ENCODE data around the gene MIDN. TPM values are rescaled to one million over a fixed set of nuclear protein-coding genes. Genes with fewer than 3 reads are reported as not detected.
A peak's percentile ranks its signal among the peaks of the same experiment; 100 is the strongest.

Gene MIDN
- total and polyA plus RNA-seq, 10 of the 15 experiments (the other 5 are each of a cell fraction or from before 2014, with no cell fraction given) = 0.38 to 51.5 (median 7.2) TPM

DNA sequence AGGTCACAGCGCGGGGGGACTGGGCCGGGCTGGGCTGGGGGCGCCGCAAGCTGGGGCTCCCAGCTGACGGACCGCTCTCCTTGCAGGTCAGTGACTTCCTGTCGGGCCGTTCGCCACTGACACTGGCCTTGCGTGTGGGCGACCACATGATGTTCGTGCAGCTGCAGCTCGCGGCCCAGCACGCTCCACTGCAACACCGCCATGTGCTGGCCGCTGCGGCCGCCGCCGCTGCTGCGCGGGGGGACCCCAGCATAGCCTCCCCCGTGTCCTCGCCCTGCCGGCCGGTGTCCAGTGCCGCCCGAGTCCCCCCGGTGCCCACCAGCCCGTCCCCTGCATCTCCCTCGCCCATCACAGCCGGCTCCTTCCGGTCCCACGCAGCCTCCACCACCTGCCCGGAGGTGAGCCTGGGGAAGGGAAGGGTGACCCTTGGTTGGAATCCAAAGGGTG, 5.7 kb downstream of the MIDN start:
- Histone ChIP-seq H4K20me1 (ENCODE audit: control insufficient read depth, insufficient read depth) (no peaks in the 10 kb centered on the region), H3K9ac (ENCODE audit: control insufficient read depth, insufficient read depth, low read length) (no peak overlapping the region), H3K9me3 (replicated peaks; ENCODE audit: control insufficient read depth, insufficient read depth, low read length) (no peaks in the 10 kb centered on the region), H2AFZ (ENCODE audit: control insufficient read depth, low read depth, low read length) (no peak overlapping the region), H3K4me2 (ENCODE audit: control insufficient read depth, insufficient read depth) (0 out of 2 replicates have a peak overlapping the region, but pooled peaks have one; percentile 53), H3K4me1 (ENCODE audit: control insufficient read depth, insufficient read depth, low read length) (peaks cover 16% of the 10 kb centered on the region), H3K79me2 (ENCODE audit: control insufficient read depth, insufficient read depth, low read length) (peaks cover 61% of the 10 kb centered on the region), H3K4me3 (no peak overlapping the region), H3K27me3 (replicated peaks in 1 of 2; ENCODE audit: control insufficient read depth in 2 of 2, insufficient read depth in 2 of 2, low read length in 1 of 2) (no peaks in the 10 kb centered on the region), H3K36me3 (ENCODE audit: control insufficient read depth in 2 of 2, insufficient read depth in 2 of 2, low read length in 1 of 2) (peaks cover 14 to 29% of the 10 kb centered on the region in 2 experiments; a peak in 3 of 4 replicates), H3K27ac (ENCODE audit: control insufficient read depth, insufficient read depth) (no peak overlapping the region; the same call in 1 of the 2 replicates)
- CTCF ChIA-PET = interaction anchor here (1.2 to 2.3 kb wide), 4 partner anchors 8 to 14 kb away, joined by 4 to 26 read pairs (median 14); no protein-coding TSS in a partner anchor
- in situ Hi-C loops (cut with MboI) = no loop called here
- RAD21 ChIA-PET (ENCODE audit: unreplicated experiment) = interaction anchor here (2.0 to 2.9 kb wide), 2 partner anchors 10 to 12 kb away, joined by 15 to 47 read pairs; no protein-coding TSS in a partner anchor
- SMC1A ChIA-PET (ENCODE audit: uncharacterized antibody, unreplicated experiment) = interaction anchor here (1.9 kb wide), 1 partner anchor 12 kb away, joined by 14 read pairs; no protein-coding TSS in a partner anchor
- FAIRE-seq (no peak), ATAC-seq (no peak), DNase-seq (ENCODE audit: low read depth, low spot score) (no peak)
- 76% methylated on average over 15 of the region's 37 CpGs for WGBS (ENCODE audit: insufficient coverage, insufficient replicate concordance, low lambda C conversion rate, missing lambda C conversion rate)
- TF ChIP-seq HDAC2 (IDR thresholded peaks at IDR 0.05) (no peak), RELA (IDR thresholded peaks at IDR 0.05; ENCODE audit: borderline replicate concordance, partially characterized antibody) (no peak), MEF2A (IDR thresholded peaks at IDR 0.05; ENCODE audit: insufficient read depth, low read depth, low read length) (no peak), NR2C2 (IDR thresholded peaks at IDR 0.05; ENCODE audit: borderline replicate concordance, control insufficient read depth, insufficient read length, low read depth) (no peak), POLR2A (IDR thresholded peaks at IDR 0.05; ENCODE audit: low read depth, low read length) (peak; percentile 32; the same call in 1 of the 2 replicates), CEBPB (IDR thresholded peaks at IDR 0.05; ENCODE audit: borderline replicate concordance in 1 of 2, low read depth in 2 of 2, low read length in 2 of 2) (no peak)
- intact Hi-C loops (cut with micrococcal nuclease; ENCODE audit: unreplicated experiment) = no loop called here
- POLR2A ChIA-PET = interaction anchor here (1.5 to 2.9 kb wide), 3 partner anchors 10 to 19 kb away, joined by 8 to 22 read pairs (median 14); no protein-coding TSS in a partner anchor
- BruUV-seq (replicated peaks) = no TSS peak

Data from GM12878 (cell line).